Neutrophil (primary cell): ENCODE measurements around the gene ANKRD24.

Experiments used
- H3K27ac ChIP-seq: fragments of 200-600 bp; sonication (generic); 2 replicates; pipeline ENCODE4 v1.5.1; 2016; ENCODE audit warnings: mild to moderate bottlenecking, moderate library complexity
- H3K27me3 ChIP-seq: fragments of 200-600 bp; sonication (generic); 2 replicates; pipeline ENCODE4 v1.6.0; 2016; ENCODE audit warnings: mild to moderate bottlenecking
- H3K36me3 ChIP-seq: fragments of 200-600 bp; sonication (generic); 2 replicates; pipeline ENCODE4 v1.5.1; 2017
- H3K4me1 ChIP-seq, 2 experiments: fragments of 200-600 bp in 1 of 2; sonication (generic) in 1 of 2; 1 replicate in 1 of 2; 2 replicates in 1 of 2; pipeline versions ENCODE4 v1.5.1 to v1.6.1; 2013 to 2016; ENCODE audit warnings: low read depth in 1 of 2, low read length in 1 of 2, mild to moderate bottlenecking in 1 of 2, moderate library complexity in 1 of 2; ENCODE audit not compliant: control insufficient read depth in 1 of 2, insufficient read depth in 1 of 2
- H3K4me3 ChIP-seq, 2 experiments: fragments of 200-600 bp in 1 of 2; sonication (generic) in 1 of 2; 1 replicate in 1 of 2; 2 replicates in 1 of 2; pipeline ENCODE4 v1.5.1; 2013 to 2016; ENCODE audit warnings: low read depth in 1 of 2, low read length in 1 of 2, mild to moderate bottlenecking in 1 of 2, moderate library complexity in 1 of 2
- H3K9me3 ChIP-seq: fragments of 200-600 bp; sonication (generic); 2 replicates; pipeline ENCODE4 v1.5.1; 2016
- CTCF ChIP-seq: fragments of 200-600 bp; sonication (generic); IDR thresholded peaks from 2 replicates; pipeline ENCODE4 v1.5.1; 2016; ENCODE audit warnings: antibody characterized with exemption

The ANKRD24 gene

GRCh38 chr19:4198467-4199126 lies 16.1 kb downstream of the ANKRD24 start:
- TF ChIP-seq CTCF, result no peak
- no peak overlapping the region for H3K4me3 ChIP-seq
- H3K27me3 ChIP-seq, result peaks cover 89% of the 10 kb centered on the region
- no peaks in the 10 kb centered on the region for H3K36me3 ChIP-seq
- H3K9me3 ChIP-seq, result no peaks in the 10 kb centered on the region
- H3K4me1 ChIP-seq, result no peaks in the 10 kb centered on the region
- H3K27ac ChIP-seq, result no peak overlapping the region

- no peak overlapping the region for H3K27ac ChIP-seq
- peaks cover 77% of the 10 kb centered on the region for H3K27me3 ChIP-seq
- no peak for TF ChIP-seq CTCF
These were observed 17.3 kb downstream of the ANKRD24 start for GRCh38 chr19:4199699-4200293.

GRCh38 chr19:4200940-4201542 lies 18.6 kb downstream of the ANKRD24 start:
- no peak overlapping the region for H3K4me3 ChIP-seq
- H3K4me1 ChIP-seq, result no peaks in the 10 kb centered on the region
- H3K27me3 ChIP-seq, result peaks cover 67% of the 10 kb centered on the region
- no peaks in the 10 kb centered on the region for H3K9me3 ChIP-seq
- no peak for TF ChIP-seq CTCF
- no peaks in the 10 kb centered on the region for H3K36me3 ChIP-seq
- H3K27ac ChIP-seq, result no peak overlapping the region

More at GRCh38 chr19:4199699-4200293, 17.3 kb downstream of the ANKRD24 start:
- no peaks in the 10 kb centered on the region for H3K9me3 ChIP-seq
- H3K36me3 ChIP-seq, result no peaks in the 10 kb centered on the region
- H3K4me3 ChIP-seq, result no peak overlapping the region
- H3K4me1 ChIP-seq, result no peaks in the 10 kb centered on the region

- Histone ChIP-seq H3K27me3 (peaks cover 59% of the 10 kb centered on the region), H3K9me3 (no peaks in the 10 kb centered on the region), H3K4me3 (no peak overlapping the region), H3K27ac (no peak overlapping the region), H3K36me3 (no peaks in the 10 kb centered on the region), H3K4me1 (no peaks in the 10 kb centered on the region)
- TF ChIP-seq CTCF, result no peak
These were observed 19.3 kb downstream of the ANKRD24 start for GRCh38 chr19:4201798-4202197.

GRCh38 chr19:4206818-4207484 lies 24.5 kb downstream of the ANKRD24 start:
- H3K36me3 ChIP-seq, result no peaks in the 10 kb centered on the region
- no peak overlapping the region for H3K4me3 ChIP-seq
- H3K27me3 ChIP-seq, result peaks cover 8% of the 10 kb centered on the region
- H3K4me1 ChIP-seq, result no peaks in the 10 kb centered on the region
- no peak overlapping the region for H3K27ac ChIP-seq
- TF ChIP-seq CTCF, result no peak
- H3K9me3 ChIP-seq, result no peaks in the 10 kb centered on the region
